H9 (cell line): ENCODE measurements around the gene ATP2B2. TPM values are rescaled to one million over a fixed set of nuclear protein-coding genes. Genes with fewer than 3 reads are reported as not detected.

Source experiments
- DNase-seq: peaks from one replicate; pipeline ENCODE4 v3.0.0-alpha.2; 2017
- H2AFZ ChIP-seq: one replicate; pipeline ENCODE4 v1.6.1; 2013; ENCODE audit warnings: mild to moderate bottlenecking, low read length, control low read depth, moderate library complexity
- H2AK5ac ChIP-seq: 2 replicates; pipeline ENCODE4 v1.6.1; 2013; ENCODE audit warnings: low read length, control low read depth, mixed read lengths; ENCODE audit not compliant: insufficient read length
- H2BK120ac ChIP-seq: one replicate; pipeline ENCODE4 v1.6.1; 2013; ENCODE audit warnings: low read depth, mild to moderate bottlenecking, low read length, control low read depth, inconsistent platforms; ENCODE audit not compliant: poor library complexity, severe bottlenecking
- H2BK12ac ChIP-seq: 2 replicates; pipeline ENCODE4 v1.6.1; 2013; ENCODE audit warnings: low read length, control low read depth, mixed read lengths, low read depth; ENCODE audit not compliant: insufficient read length
- H2BK15ac ChIP-seq: 2 replicates; pipeline ENCODE4 v1.6.1; 2013; ENCODE audit warnings: low read depth, low read length, control low read depth
- H2BK20ac ChIP-seq: one replicate; pipeline ENCODE4 v1.6.1; 2013; ENCODE audit warnings: low read depth, mild to moderate bottlenecking, low read length, control low read depth, inconsistent platforms; ENCODE audit not compliant: poor library complexity, severe bottlenecking
- H2BK5ac ChIP-seq: 2 replicates; pipeline ENCODE4 v1.6.1; 2013; ENCODE audit warnings: low read length, control low read depth, mixed read lengths; ENCODE audit not compliant: insufficient read length
- H3K14ac ChIP-seq: 2 replicates; pipeline ENCODE4 v1.6.1; 2013; ENCODE audit warnings: low read length, control low read depth; ENCODE audit not compliant: insufficient read depth
- H3K18ac ChIP-seq: 2 replicates; pipeline ENCODE4 v1.6.1; 2013; ENCODE audit warnings: low read depth, mild to moderate bottlenecking, mixed read lengths, low read length, control low read depth; ENCODE audit not compliant: insufficient read length
- H3K23ac ChIP-seq: 2 replicates; pipeline ENCODE4 v1.6.1; 2013; ENCODE audit warnings: low read length, control low read depth, mixed read lengths, low read depth; ENCODE audit not compliant: insufficient read length
- H3K23me2 ChIP-seq: 2 replicates; pipeline ENCODE4 v1.6.1; 2013; ENCODE audit warnings: low read depth, mild to moderate bottlenecking, mixed read lengths, low read length, control low read depth; ENCODE audit not compliant: insufficient read length, poor library complexity, severe bottlenecking
- H3K27ac ChIP-seq: 2 replicates; pipeline ENCODE4 v1.5.1; 2013; ENCODE audit warnings: low read length, control low read depth, mixed read lengths, low read depth; ENCODE audit not compliant: insufficient read length
- H3K27me3 ChIP-seq: 2 replicates; pipeline ENCODE4 v1.6.1; 2013; ENCODE audit warnings: low read length, control low read depth, inconsistent platforms; ENCODE audit not compliant: insufficient read depth
- H3K4ac ChIP-seq: 2 replicates; pipeline ENCODE4 v1.6.1; 2013; ENCODE audit warnings: low read depth, mild to moderate bottlenecking, control low read depth, inconsistent platforms, low read length, moderate library complexity
- H3K4me1 ChIP-seq: 2 replicates; pipeline ENCODE4 v1.6.1; 2013; ENCODE audit warnings: low read length, control low read depth, inconsistent platforms; ENCODE audit not compliant: insufficient read depth
- H3K4me2 ChIP-seq: 2 replicates; pipeline ENCODE4 v1.6.1; 2013; ENCODE audit warnings: low read length, control low read depth, mixed read lengths; ENCODE audit not compliant: insufficient read length, insufficient read depth
- H3K56ac ChIP-seq: 2 replicates; pipeline ENCODE4 v1.6.1; 2013; ENCODE audit warnings: low read depth, mild to moderate bottlenecking, mixed read lengths, low read length, control low read depth; ENCODE audit not compliant: insufficient read length
- H3K79me1 ChIP-seq: 2 replicates; pipeline ENCODE4 v1.6.1; 2013; ENCODE audit warnings: low read depth, mild to moderate bottlenecking, moderate library complexity, low read length, control low read depth, inconsistent platforms; ENCODE audit not compliant: insufficient read depth, poor library complexity, severe bottlenecking
- H3K79me2 ChIP-seq: 2 replicates; pipeline ENCODE4 v1.6.1; 2013; ENCODE audit warnings: low read length, control low read depth, inconsistent platforms; ENCODE audit not compliant: insufficient read depth
- H3K9ac ChIP-seq: 2 replicates; pipeline ENCODE4 v1.6.1; 2013; ENCODE audit warnings: low read length, control low read depth, mixed read lengths; ENCODE audit not compliant: insufficient read length; ENCODE audit errors: extremely low read depth
- H3K9me3 ChIP-seq: one replicate; pipeline ENCODE4 v1.6.1; 2013; ENCODE audit warnings: low read depth, low read length, inconsistent platforms; ENCODE audit not compliant: control insufficient read depth
- H3T11ph ChIP-seq: one replicate; pipeline ENCODE4 v1.6.1; 2013; ENCODE audit warnings: mild to moderate bottlenecking, low read length, control low read depth, inconsistent platforms
- H4K20me1 ChIP-seq: one replicate; pipeline ENCODE4 v1.6.1; 2013; ENCODE audit not compliant: control insufficient read depth, insufficient read length, insufficient read depth
- H4K5ac ChIP-seq: 2 replicates; pipeline ENCODE4 v1.6.1; 2013; ENCODE audit warnings: low read depth, mild to moderate bottlenecking, mixed read lengths, low read length, control low read depth; ENCODE audit not compliant: insufficient read length
- H4K8ac ChIP-seq: replicated peaks from 2 replicates; pipeline ENCODE4 v1.6.1; 2013; ENCODE audit warnings: low read length, control low read depth, mixed read lengths, low read depth; ENCODE audit not compliant: insufficient read length
- H4K91ac ChIP-seq: 2 replicates; pipeline ENCODE4 v1.6.1; 2013; ENCODE audit warnings: low read depth, mild to moderate bottlenecking, moderate library complexity, mixed read lengths, low read length, control low read depth; ENCODE audit not compliant: insufficient read length
- H3K27ac Mint-ChIP-seq, 3 experiments: 2 replicates in 2 of 3; 3 replicates in 1 of 3; pipeline ENCODE4 v1.8.0; 2020 to 2021; ENCODE audit warnings: mixed read lengths in 3 of 3, mild to moderate bottlenecking in 1 of 3, moderate library complexity in 1 of 3
- H3K27me3 Mint-ChIP-seq: 2 replicates; pipeline ENCODE4 v1.8.0; 2021; ENCODE audit warnings: low read depth, mild to moderate bottlenecking, moderate library complexity, mixed read lengths
- H3K36me3 Mint-ChIP-seq, 3 experiments: 2 replicates in 2 of 3; 3 replicates in 1 of 3; pipeline ENCODE4 v1.8.0; 2020 to 2021; ENCODE audit warnings: low read depth in 3 of 3, mixed read lengths in 3 of 3; ENCODE audit not compliant: insufficient read depth in 1 of 3
- H3K4me1 Mint-ChIP-seq, 2 experiments: 2 replicates each; pipeline ENCODE4 v1.8.0; 2020; ENCODE audit warnings: mixed read lengths in 2 of 2
- H3K4me3 Mint-ChIP-seq, 2 experiments: 2 replicates in 1 of 2; 3 replicates in 1 of 2; pipeline ENCODE4 v1.8.0; 2020 to 2021; ENCODE audit warnings: mild to moderate bottlenecking in 2 of 2, mixed read lengths in 2 of 2, moderate library complexity in 1 of 2
- H3K9me3 Mint-ChIP-seq, 2 experiments: 2 replicates in 1 of 2; 3 replicates in 1 of 2; pipeline ENCODE4 v1.8.0; 2020; ENCODE audit warnings: mild to moderate bottlenecking in 2 of 2, mixed read lengths in 2 of 2, moderate library complexity in 1 of 2
- WGBS: extraction: QIAGEN DNeasy Blood & Tissue Kit; methylation state at CpG from one replicate; pipeline ENCODE4 v1.1.7; 2013; ENCODE audit warnings: missing lambda C conversion rate, low lambda C conversion rate, mixed read lengths; ENCODE audit not compliant: insufficient read length; ENCODE audit errors: extremely low coverage; 5-methylcytosine and 5-hydroxymethylcytosine counted together
- total RNA-seq: library from RNA; stranded (reverse); gene quantifications from 2 replicates; pipeline ENCODE4 v1.2.1, GENCODE V29; 2021
- TF ChIP-seq, protein P1 (sequence below): fragments of 200-600 bp; sonication (generic); conservative IDR thresholded peaks from 3 replicates; pipeline ENCODE4 v1.8.0; 2021; ENCODE audit warnings: antibody characterized with exemption, mild to moderate bottlenecking

ATP2B2 gene
- total RNA-seq, 1 experiment from 2014 or later, result 0.33 TPM

DNA sequence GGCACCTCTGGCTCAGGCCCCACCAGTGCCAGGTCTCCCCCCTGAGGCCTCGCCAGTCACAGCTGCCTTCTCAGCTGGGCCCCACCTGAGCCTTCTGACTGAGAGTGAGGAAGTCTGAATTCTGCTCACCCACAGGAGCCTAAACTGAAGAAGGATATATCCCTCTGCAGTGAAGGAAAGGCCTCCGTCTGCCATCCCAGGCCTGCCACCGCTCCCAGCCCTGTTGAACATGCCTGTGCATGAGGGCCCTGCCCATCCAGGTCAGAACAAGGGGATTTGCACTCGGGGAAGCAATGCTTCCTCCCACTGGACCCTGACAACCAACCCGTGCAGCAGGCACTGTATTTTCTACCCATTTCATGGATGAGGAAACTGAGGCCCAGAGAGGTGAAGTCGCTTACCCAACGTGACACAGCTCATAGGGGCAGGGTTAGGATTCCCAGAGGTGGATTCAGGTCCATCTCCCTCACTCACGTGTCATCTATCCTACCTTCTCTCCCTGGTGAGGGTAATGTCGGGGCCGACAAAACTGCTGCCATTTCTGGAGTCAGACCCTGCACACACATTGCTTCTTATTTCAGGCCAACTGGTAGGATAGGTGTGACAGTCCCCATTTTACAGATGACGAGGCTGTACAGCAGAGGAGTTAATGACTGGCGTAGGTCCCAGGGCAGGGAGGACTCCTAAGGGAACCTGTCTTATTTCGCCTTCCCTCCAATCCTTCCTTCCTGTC, 22.6 kb downstream of the ATP2B2 start:
- DNase-seq, result no peak
- Histone ChIP-seq H3K56ac (no peak overlapping the region), H3K4me2 (no peak overlapping the region), H4K8ac (no peak overlapping the region), H2BK12ac (no peak overlapping the region), H3K9ac (no peak overlapping the region), H2BK15ac (no peak overlapping the region), H4K20me1 (peaks cover 3% of the 10 kb centered on the region), H2BK120ac (no peak overlapping the region), H4K5ac (no peak overlapping the region), H2AK5ac (no peak overlapping the region), H3K79me1 (no peaks in the 10 kb centered on the region), H3K79me2 (no peaks in the 10 kb centered on the region), H2BK20ac (no peak overlapping the region), H3T11ph (no peak overlapping the region), H2AFZ (no peak overlapping the region), H2BK5ac (no peak overlapping the region), H3K23ac (no peak overlapping the region), H3K4ac (no peak overlapping the region), H3K18ac (no peak overlapping the region), H3K23me2 (no peaks in the 10 kb centered on the region), H3K9me3 (no peaks in the 10 kb centered on the region), H3K4me1 (no peaks in the 10 kb centered on the region), H3K14ac (no peak overlapping the region; the same call in 1 of the 2 replicates), H4K91ac (no peak overlapping the region), H3K27me3 (no peaks in the 10 kb centered on the region), H3K27ac (no peak overlapping the region)
- peaks cover 0 to 5% (median 0%) of the 10 kb centered on the region in 3 experiments; a peak in 3 of 7 replicates for H3K36me3 Mint-ChIP-seq
- WGBS, result no CpG with 5 or more reads among the region's 13 CpGs
- H3K4me1 Mint-ChIP-seq, result no peaks in the 10 kb centered on the region
- TF ChIP-seq, protein P1, sequence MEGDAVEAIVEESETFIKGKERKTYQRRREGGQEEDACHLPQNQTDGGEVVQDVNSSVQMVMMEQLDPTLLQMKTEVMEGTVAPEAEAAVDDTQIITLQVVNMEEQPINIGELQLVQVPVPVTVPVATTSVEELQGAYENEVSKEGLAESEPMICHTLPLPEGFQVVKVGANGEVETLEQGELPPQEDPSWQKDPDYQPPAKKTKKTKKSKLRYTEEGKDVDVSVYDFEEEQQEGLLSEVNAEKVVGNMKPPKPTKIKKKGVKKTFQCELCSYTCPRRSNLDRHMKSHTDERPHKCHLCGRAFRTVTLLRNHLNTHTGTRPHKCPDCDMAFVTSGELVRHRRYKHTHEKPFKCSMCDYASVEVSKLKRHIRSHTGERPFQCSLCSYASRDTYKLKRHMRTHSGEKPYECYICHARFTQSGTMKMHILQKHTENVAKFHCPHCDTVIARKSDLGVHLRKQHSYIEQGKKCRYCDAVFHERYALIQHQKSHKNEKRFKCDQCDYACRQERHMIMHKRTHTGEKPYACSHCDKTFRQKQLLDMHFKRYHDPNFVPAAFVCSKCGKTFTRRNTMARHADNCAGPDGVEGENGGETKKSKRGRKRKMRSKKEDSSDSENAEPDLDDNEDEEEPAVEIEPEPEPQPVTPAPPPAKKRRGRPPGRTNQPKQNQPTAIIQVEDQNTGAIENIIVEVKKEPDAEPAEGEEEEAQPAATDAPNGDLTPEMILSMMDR, result no peak
- H3K27ac Mint-ChIP-seq, result peak overlapping the region in 1 of 3 experiments; percentile 59; a peak in 2 of 7 replicates
- H3K9me3 Mint-ChIP-seq, result peaks cover 6 to 8% of the 10 kb centered on the region in 2 experiments
- H3K4me3 Mint-ChIP-seq, result no peak overlapping the region
- peaks cover 5% of the 10 kb centered on the region for H3K27me3 Mint-ChIP-seq
